Breast epithelium (tissue), 4 donors: ENCODE measurements around the gene S1PR3. TPM values are rescaled to one million over a fixed set of nuclear protein-coding genes. Genes with fewer than 3 reads are reported as not detected.
"Not testable (repeated sequence)": the region's sequence is repeated elsewhere in the genome, so short reads cannot be mapped to it uniquely, and the experiment has no call there.

Experiments used
- DNase-seq, 2 donors: peaks; one replicate each; pipeline ENCODE4 v3.0.0-alpha.2; 2019; ENCODE audit warnings: low spot score in 2 of 2
- H3K27ac ChIP-seq, 2 donors: fragments of 200-600 bp; sonication (generic) in 1 of 2; one replicate each; pipeline ENCODE4 v1.5.1; 2016 to 2019; ENCODE audit warnings: mild to moderate bottlenecking in 1 of 2
- H3K27me3 ChIP-seq, 2 donors: fragments of 200-600 bp; sonication (generic) in 1 of 2; one replicate each; pipeline versions ENCODE4 v1.5.1 to v1.6.0; 2017 to 2019; ENCODE audit warnings: control low read depth in 1 of 2, mild to moderate bottlenecking in 1 of 2
- H3K36me3 ChIP-seq: fragments of 200-600 bp; one replicate; pipeline ENCODE4 v1.5.1; 2019
- H3K4me1 ChIP-seq, 2 donors: fragments of 200-600 bp; sonication (generic); one replicate each; pipeline ENCODE4 v1.5.1; 2016 to 2019; ENCODE audit warnings: control low read depth in 1 of 2
- H3K4me3 ChIP-seq, 3 donors: fragments of 200-600 bp; sonication (generic); 1 replicate in 2 of 3; 2 replicates in 1 of 3; pipeline ENCODE4 v1.5.1; 2016 to 2019; ENCODE audit warnings: mild to moderate bottlenecking in 3 of 3, moderate library complexity in 2 of 3
- H3K9me3 ChIP-seq, 2 donors: fragments of 200-600 bp; sonication (generic) in 1 of 2; one replicate each; pipeline ENCODE4 v1.5.1; 2016 to 2019; ENCODE audit warnings: control low read depth in 1 of 2
- CTCF ChIP-seq, 3 donors: fragments of 450-650 bp; IDR thresholded peaks; one replicate each; pipeline ENCODE4 v1.5.1; 2016 to 2017; ENCODE audit warnings: antibody characterized with exemption in 3 of 3, mild to moderate bottlenecking in 3 of 3, moderate library complexity in 3 of 3
- POLR2A ChIP-seq: fragments of 450-650 bp; IDR thresholded peaks from one replicate; pipeline ENCODE4 v1.6.1; 2016; ENCODE audit warnings: antibody characterized with exemption, mild to moderate bottlenecking, moderate library complexity
- POLR2AphosphoS5 ChIP-seq, 3 donors: sonication (generic); formaldehyde crosslinking; IDR thresholded peaks; one replicate each; pipeline ENCODE4 v1.6.1; 2017; ENCODE audit warnings: antibody characterized with exemption in 3 of 3
- intact Hi-C: fragments of 100-400 bp; cut with DNase I; formaldehyde crosslinking; loops from one replicate; pipeline ENCODE4 v1.15.1; 2023; ENCODE audit warnings: low total_unique reads
- total RNA-seq, 3 donors: library from RNA; depleted of rRNA; stranded (reverse); fragments of >200 nt; gene quantifications; one replicate each; pipeline ENCODE4 v1.1.0, GENCODE V29; 2016

The S1PR3 gene
- 10 to 100 TPM; 16.6 to 27.7 (median 18.7) TPM for total RNA-seq

DNA sequence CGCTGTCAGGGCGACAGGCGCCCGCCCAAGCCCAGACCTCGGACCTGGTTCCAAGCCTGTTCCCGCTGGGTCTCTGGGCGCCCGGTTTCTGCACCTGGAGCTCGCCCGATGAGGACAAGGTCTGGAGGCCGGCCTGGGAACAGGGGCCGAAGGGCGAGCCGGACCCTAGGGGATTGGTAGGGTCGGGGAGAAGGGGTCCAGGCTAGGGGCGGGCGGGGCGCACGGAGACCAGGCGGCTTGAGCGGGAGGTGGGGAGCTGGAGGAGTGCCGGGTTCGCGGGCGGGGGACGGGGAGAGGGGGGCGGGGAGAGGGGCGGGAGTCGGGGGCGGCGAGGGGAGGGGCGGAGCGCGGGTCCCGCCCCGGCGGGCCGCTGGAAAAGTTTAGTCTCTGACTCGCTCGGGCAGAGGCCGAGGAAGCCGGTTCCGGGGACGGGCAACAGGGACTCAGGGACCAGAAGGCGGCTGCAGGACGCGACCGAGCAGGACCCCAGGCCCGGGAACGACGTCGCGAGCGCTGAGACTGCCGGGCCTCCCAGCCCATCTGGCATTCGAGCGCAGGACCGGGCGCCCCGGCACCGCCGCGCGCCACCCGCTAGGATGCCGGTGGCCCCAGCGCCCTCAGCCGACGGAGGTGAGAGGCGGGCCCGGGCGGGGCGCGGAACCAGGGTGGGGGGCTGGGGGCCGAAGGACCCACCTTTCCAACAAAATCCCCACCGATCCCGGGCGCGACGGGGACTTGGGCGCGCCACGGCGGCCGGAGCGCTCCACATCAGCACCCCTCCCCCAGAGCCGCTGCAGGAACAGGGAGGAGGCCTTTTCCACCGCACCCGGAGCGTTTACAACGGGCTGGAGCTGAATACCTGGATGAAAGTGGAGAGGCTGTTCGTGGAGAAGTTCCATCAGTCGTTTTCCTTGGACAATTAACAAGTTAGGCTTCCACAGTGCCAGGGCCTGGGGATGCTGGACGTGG is at the start of gene S1PR3:
TSS of gene S1PR3 (plus strand) at position 403 of the 969 bp plus-strand sequence. CDS start 9,733 bp downstream, outside the sequence.
- no peaks in the 10 kb centered on the region for H3K9me3 ChIP-seq
- no peak for TF ChIP-seq POLR2AphosphoS5 (IDR thresholded peaks at IDR 0.05)
- peak in 1 of 3 donors; percentile 12 for TF ChIP-seq CTCF (IDR thresholded peaks at IDR 0.05)
- H3K27ac ChIP-seq, result peak within 1 kb of the TSS; percentile 65 to 70
- H3K4me3 ChIP-seq, result peak within 1 kb of the TSS; percentile 63 to 77 (median 70)
- intact Hi-C loops, result no loop called here
- DNase-seq, result no peak
- H3K36me3 ChIP-seq, result no peaks in the 10 kb centered on the region
- H3K4me1 ChIP-seq, result peaks cover 0 to 3% of the 10 kb centered on the region in 2 donors
- H3K27me3 ChIP-seq, result no peaks in the 10 kb centered on the region

GRCh38 chr9:88941586-88941985 is 49.7 kb upstream of the S1PR3 start:
- H3K9me3 ChIP-seq, H3K4me1 ChIP-seq, H3K4me3 ChIP-seq, H3K27me3 ChIP-seq, intact Hi-C loops, DNase-seq, H3K36me3 ChIP-seq: not testable (repeated sequence)
- peak overlapping the region in 1 of 2 donors; percentile 48 for H3K27ac ChIP-seq

DNA sequence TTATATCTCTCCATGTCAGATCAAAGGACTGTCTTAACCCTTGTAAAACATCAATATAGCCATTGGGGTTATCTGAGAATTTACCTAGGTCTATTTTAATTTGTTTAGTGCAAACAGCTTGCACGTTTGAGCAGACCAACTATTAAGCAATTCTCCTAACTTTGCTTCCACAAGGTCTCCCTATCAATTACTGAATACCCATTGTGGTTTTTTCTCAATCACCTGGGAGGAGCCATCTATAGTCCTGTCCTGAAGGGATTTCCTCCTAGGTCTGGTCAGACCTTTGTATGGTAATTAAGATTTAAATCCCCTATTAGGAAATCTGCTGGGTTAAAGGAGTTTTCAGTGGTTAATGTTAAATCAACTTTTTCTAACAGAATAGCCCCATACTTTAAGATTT is 48.9 kb upstream of the S1PR3 start:
- H3K27ac ChIP-seq, result no peak overlapping the region
- no peak for TF ChIP-seq POLR2A
- no peak for TF ChIP-seq POLR2AphosphoS5 (IDR thresholded peaks at IDR 0.05)
- no peak for TF ChIP-seq CTCF (IDR thresholded peaks at IDR 0.05)
- intact Hi-C loops, result no loop called here
- no peaks in the 10 kb centered on the region for H3K36me3 ChIP-seq
- no peaks in the 10 kb centered on the region for H3K4me1 ChIP-seq
- no peaks in the 10 kb centered on the region for H3K27me3 ChIP-seq
- H3K4me3 ChIP-seq, result no peak overlapping the region
- H3K9me3 ChIP-seq, result no peaks in the 10 kb centered on the region
- DNase-seq, result no peak

- Histone ChIP-seq H3K4me3 (no peak overlapping the region), H3K4me1 (no peaks in the 10 kb centered on the region), H3K27me3 (no peaks in the 10 kb centered on the region), H3K27ac (no peak overlapping the region), H3K9me3 (no peaks in the 10 kb centered on the region), H3K36me3 (no peaks in the 10 kb centered on the region)
- TF ChIP-seq CTCF (IDR thresholded peaks at IDR 0.05), result no peak
- no peak for TF ChIP-seq POLR2A
- TF ChIP-seq POLR2AphosphoS5 (IDR thresholded peaks at IDR 0.05), result no peak
- no peak for DNase-seq
- intact Hi-C loops, result no loop called here
Measured at GRCh38 chr9:88945636-88946333, 45.5 kb upstream of the S1PR3 start.

DNA sequence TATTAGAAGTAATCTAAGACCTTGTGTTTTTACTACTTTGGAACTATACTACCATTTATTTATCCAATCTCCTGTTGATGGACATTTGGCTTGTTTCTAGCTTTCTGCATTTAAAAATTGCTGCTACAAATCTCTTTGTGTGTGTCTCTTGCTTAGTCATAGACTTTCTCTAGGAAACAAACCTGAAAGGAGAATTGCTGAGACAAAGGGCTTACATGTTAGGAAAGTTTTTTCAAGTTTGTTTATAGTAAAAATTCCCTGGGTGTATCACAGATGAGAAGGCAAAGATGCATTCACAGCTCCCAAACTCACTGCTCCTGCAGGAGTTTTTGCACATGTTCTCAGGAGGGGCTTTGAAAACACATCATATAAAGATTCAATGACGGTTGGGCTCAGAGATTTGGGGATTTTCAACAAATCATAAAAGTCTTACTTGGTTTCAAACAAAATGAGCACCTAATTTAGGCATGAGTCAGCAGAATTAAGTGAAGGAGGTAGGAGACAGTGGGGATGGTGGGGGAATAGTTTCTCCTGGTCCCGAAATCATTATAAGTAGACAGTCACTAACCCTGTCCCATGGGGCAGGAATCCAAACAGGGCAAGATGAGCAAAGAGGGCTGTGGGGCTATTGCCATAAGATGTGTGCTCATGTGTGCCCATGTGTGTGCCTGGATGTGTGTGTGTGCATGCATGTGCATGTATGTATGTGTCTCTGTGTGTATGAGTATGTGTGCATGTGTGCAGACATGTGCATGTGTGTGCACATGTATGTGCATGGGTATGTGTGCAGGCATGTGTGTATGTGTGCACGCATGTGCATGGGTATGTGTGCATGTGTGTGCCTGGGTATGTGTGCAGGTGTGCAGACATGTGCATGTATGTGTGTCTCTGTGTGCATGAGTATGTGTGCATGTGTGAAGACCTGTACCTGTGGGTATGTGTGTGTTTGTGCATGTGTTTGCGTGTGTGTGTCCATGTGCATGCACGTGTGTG is 43.4 kb upstream of the S1PR3 start:
- Histone ChIP-seq H3K4me1 (no peaks in the 10 kb centered on the region), H3K36me3 (no peaks in the 10 kb centered on the region), H3K27me3 (no peaks in the 10 kb centered on the region), H3K4me3 (no peak overlapping the region), H3K27ac (no peak overlapping the region), H3K9me3 (no peaks in the 10 kb centered on the region)
- DNase-seq, result no peak
- TF ChIP-seq CTCF (IDR thresholded peaks at IDR 0.05) (no peak), POLR2AphosphoS5 (IDR thresholded peaks at IDR 0.05) (no peak), POLR2A (no peak)
- intact Hi-C loops, result no loop called here
